ENCODE measurements around the gene PDK1. TPM values are rescaled to one million over a fixed set of nuclear protein-coding genes. Genes with fewer than 3 reads are reported as not detected.
"Not testable (repeated sequence)": the region's sequence is repeated elsewhere in the genome, so short reads cannot be mapped to it uniquely, and the experiment has no call there.

Gene PDK1
- total and polyA plus RNA-seq, 10 donors = 4.4 to 61.7 (median 27.0) TPM

- TF ChIP-seq CTCF (IDR thresholded peaks at IDR 0.05 in 8 of 11, conservative IDR thresholded peaks at IDR 0.05 in 3 of 11) = no peak
- TF ChIP-seq POLR2AphosphoS5 (IDR thresholded peaks at IDR 0.05) = no peak
- no peak for TF ChIP-seq POLR2A (IDR thresholded peaks at IDR 0.05)
- Histone ChIP-seq H3K36me3 (no peaks in the 10 kb centered on the region), H3K4me3 (no peak overlapping the region), H3K4me1 (peaks cover 0 to 4% (median 0%) of the 10 kb centered on the region in 6 donors), H3K27ac (no peak overlapping the region), H3K27me3 (replicated peaks in 1 of 7) (no peaks in the 10 kb centered on the region), H3K9me3 (peaks cover 0 to 43% (median 21%) of the 10 kb centered on the region in 8 donors)
- WGBS, 5 donors = 68 to 100% (median 94%) methylated on average over 2 of the region's 2 CpGs
- intact Hi-C loops (cut with DNase I; ENCODE audit: low total_unique reads) = no loop called here
- no peak for DNase-seq
Observed at GRCh38 chr2:172545408-172546075, 10.3 kb upstream of the PDK1 start.

- peaks cover 0 to 11% (median under 1%) of the 10 kb centered on the region in 6 donors for H3K4me1 ChIP-seq
- TF ChIP-seq POLR2AphosphoS5 (IDR thresholded peaks at IDR 0.05) = no peak
- TF ChIP-seq CTCF (IDR thresholded peaks at IDR 0.05 in 8 of 11, conservative IDR thresholded peaks at IDR 0.05 in 3 of 11) = no peak
- TF ChIP-seq POLR2A (IDR thresholded peaks at IDR 0.05) = no peak
- peaks cover 0 to 27% (median 14%) of the 10 kb centered on the region in 8 donors for H3K9me3 ChIP-seq
- WGBS, 5 donors = 90 to 100% (median 96%) methylated on average over 1 of the region's 1 CpG
- intact Hi-C loops (cut with DNase I; ENCODE audit: low total_unique reads) = no loop called here
- H3K27ac ChIP-seq = no peak overlapping the region
- H3K36me3 ChIP-seq = peaks cover 0 to 3% (median 0%) of the 10 kb centered on the region in 6 donors
- H3K27me3 ChIP-seq (replicated peaks in 1 of 7) = no peaks in the 10 kb centered on the region
- H3K4me3 ChIP-seq = no peak overlapping the region
- DNase-seq = no peak
Observed at GRCh38 chr2:172549131-172549530, 6.8 kb upstream of the PDK1 start.

- H3K4me3 ChIP-seq; H3K36me3 ChIP-seq; H3K27ac ChIP-seq; intact Hi-C loops (cut with DNase I; ENCODE audit: low total_unique reads); H3K27me3 ChIP-seq (replicated peaks in 1 of 7); DNase-seq: not testable (repeated sequence)
- 16 to 37% (median 29%) methylated on average over 1 of the region's 1 CpG for WGBS, 5 donors
- H3K9me3 ChIP-seq = peaks cover 0 to 22% (median 11%) of the 10 kb centered on the region in 8 donors
- peaks cover 0 to 18% (median 8%) of the 10 kb centered on the region in 6 donors for H3K4me1 ChIP-seq
Observed at GRCh38 chr2:172549802-172550201, 6.1 kb upstream of the PDK1 start.

- no peak for DNase-seq
- Histone ChIP-seq H3K27ac (no peak overlapping the region), H3K9me3 (peaks cover 0 to 21% (median 11%) of the 10 kb centered on the region in 8 donors), H3K36me3 (peaks cover 0 to 3% (median 0%) of the 10 kb centered on the region in 6 donors), H3K4me3 (no peak overlapping the region), H3K27me3 (replicated peaks in 1 of 7) (no peaks in the 10 kb centered on the region), H3K4me1 (peaks cover 0 to 24% (median 13%) of the 10 kb centered on the region in 6 donors)
- intact Hi-C loops (cut with DNase I; ENCODE audit: low total_unique reads) = no loop called here
- TF ChIP-seq POLR2AphosphoS5 (IDR thresholded peaks at IDR 0.05) (no peak), CTCF (IDR thresholded peaks at IDR 0.05 in 8 of 11, conservative IDR thresholded peaks at IDR 0.05 in 3 of 11) (no peak), POLR2A (IDR thresholded peaks at IDR 0.05) (no peak)
Observed at GRCh38 chr2:172550419-172550818, 5.5 kb upstream of the PDK1 start.

All from spleen (tissue), 11 donors.